ENCODE data around the gene GRM4.

Gene GRM4

GRCh38 chr6:34094474-34095135, 51.3 kb downstream of the GRM4 start:
- H3K4me1 Mint-ChIP-seq: no peaks in the 10 kb centered on the region
- peaks cover 35% of the 10 kb centered on the region for H3K27me3 Mint-ChIP-seq (ENCODE audit: low read depth)
- no peak overlapping the region for H3K27ac Mint-ChIP-seq
- no peaks in the 10 kb centered on the region for H3K9me3 Mint-ChIP-seq
- no peaks in the 10 kb centered on the region for H3K36me3 Mint-ChIP-seq (ENCODE audit: low read depth)
- no peak for TF ChIP-seq CTCF (IDR thresholded peaks at IDR 0.05; ENCODE audit: unreplicated experiment in 3 of 3)
- H3K4me3 Mint-ChIP-seq: no peak overlapping the region

- Mint-ChIP-seq H3K27ac (no peak overlapping the region), H3K4me3 (no peak overlapping the region), H3K27me3 (ENCODE audit: low read depth) (peaks cover 37% of the 10 kb centered on the region), H3K4me1 (no peaks in the 10 kb centered on the region), H3K36me3 (ENCODE audit: low read depth) (no peaks in the 10 kb centered on the region), H3K9me3 (no peaks in the 10 kb centered on the region)
- no peak for TF ChIP-seq CTCF (IDR thresholded peaks at IDR 0.05; ENCODE audit: unreplicated experiment in 3 of 3)
Observed at GRCh38 chr6:34093854-34094430, 51.9 kb downstream of the GRM4 start.

GRCh38 chr6:34093206-34093605, 52.7 kb downstream of the GRM4 start:
- Mint-ChIP-seq H3K36me3 (ENCODE audit: low read depth) (no peaks in the 10 kb centered on the region), H3K27ac (no peak overlapping the region), H3K9me3 (no peaks in the 10 kb centered on the region), H3K27me3 (ENCODE audit: low read depth) (peaks cover 37% of the 10 kb centered on the region), H3K4me1 (no peaks in the 10 kb centered on the region), H3K4me3 (no peak overlapping the region)
- no peak for TF ChIP-seq CTCF (IDR thresholded peaks at IDR 0.05; ENCODE audit: unreplicated experiment in 3 of 3)

GRCh38 chr6:34092631-34093030, 53.3 kb downstream of the GRM4 start:
- no peaks in the 10 kb centered on the region for H3K4me1 Mint-ChIP-seq
- no peak overlapping the region for H3K4me3 Mint-ChIP-seq
- peaks cover 37% of the 10 kb centered on the region for H3K27me3 Mint-ChIP-seq (ENCODE audit: low read depth)
- H3K27ac Mint-ChIP-seq: no peak overlapping the region
- no peak for TF ChIP-seq CTCF (IDR thresholded peaks at IDR 0.05; ENCODE audit: unreplicated experiment in 3 of 3)
- H3K36me3 Mint-ChIP-seq (ENCODE audit: low read depth): no peaks in the 10 kb centered on the region
- no peaks in the 10 kb centered on the region for H3K9me3 Mint-ChIP-seq

GRCh38 chr6:34090935-34091334, 55.0 kb downstream of the GRM4 start:
- peaks cover 26% of the 10 kb centered on the region for H3K27me3 Mint-ChIP-seq (ENCODE audit: low read depth)
- H3K4me3 Mint-ChIP-seq: no peak overlapping the region
- H3K27ac Mint-ChIP-seq: no peak overlapping the region
- no peaks in the 10 kb centered on the region for H3K9me3 Mint-ChIP-seq
- H3K36me3 Mint-ChIP-seq (ENCODE audit: low read depth): no peaks in the 10 kb centered on the region
- no peak for TF ChIP-seq CTCF (IDR thresholded peaks at IDR 0.05; ENCODE audit: unreplicated experiment in 3 of 3)
- H3K4me1 Mint-ChIP-seq: no peaks in the 10 kb centered on the region

- Mint-ChIP-seq H3K36me3 (ENCODE audit: low read depth) (no peaks in the 10 kb centered on the region), H3K27me3 (ENCODE audit: low read depth) (peaks cover 24% of the 10 kb centered on the region), H3K27ac (no peak overlapping the region), H3K4me3 (no peak overlapping the region), H3K9me3 (no peaks in the 10 kb centered on the region), H3K4me1 (no peaks in the 10 kb centered on the region)
- no peak for TF ChIP-seq CTCF (IDR thresholded peaks at IDR 0.05; ENCODE audit: unreplicated experiment in 3 of 3)
Observed at GRCh38 chr6:34090529-34090928, 55.4 kb downstream of the GRM4 start.

All from nephron (organoid).